Measurements from ENCODE around the gene CYP2E1. TPM values are rescaled to one million over a fixed set of nuclear protein-coding genes. Genes with fewer than 3 reads are reported as not detected.
"Not testable (repeated sequence)": the region's sequence is repeated elsewhere in the genome, so short reads cannot be mapped to it uniquely, and the experiment has no call there.

The CYP2E1 gene
- total RNA-seq, 4 donors from 2014 or later, result 15.2 to 68.5 (median 20.3) TPM

DNA sequence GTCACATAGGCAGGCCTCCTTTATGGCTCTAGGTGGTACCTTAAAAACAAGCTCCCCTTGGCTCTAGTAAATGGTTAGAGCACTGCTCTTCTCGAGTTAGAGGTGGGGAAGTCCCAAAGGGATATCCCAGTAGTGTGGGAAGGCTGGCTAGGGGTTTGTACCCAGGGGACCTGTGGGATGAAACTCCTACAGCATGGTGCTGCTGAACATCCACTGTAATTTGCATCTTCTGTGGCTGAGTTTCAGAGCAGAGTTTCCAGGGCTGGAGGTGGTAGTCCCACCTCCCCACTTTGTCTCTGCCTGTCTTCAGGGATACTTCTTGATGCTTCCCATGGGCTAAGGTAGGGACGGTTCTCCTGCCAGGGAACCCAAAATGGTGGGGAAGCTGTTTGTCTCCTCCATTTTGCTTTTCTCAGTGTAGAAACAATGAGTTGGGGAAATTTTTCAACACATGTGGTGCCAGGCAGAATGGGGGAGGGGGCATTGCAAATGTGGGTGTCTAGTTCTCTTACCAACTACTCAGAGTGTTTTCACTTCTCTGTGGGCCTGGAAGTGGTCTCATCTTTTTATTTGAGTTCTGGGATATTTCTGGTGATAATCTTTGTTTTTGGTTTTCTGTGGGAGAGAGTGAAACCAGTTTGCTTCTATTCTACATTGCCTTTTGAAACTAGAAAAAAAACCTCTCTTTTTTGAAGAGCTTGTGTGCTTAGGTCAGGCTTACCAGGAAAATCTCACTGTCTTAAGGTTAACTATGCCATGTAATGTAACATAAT, 37.2 kb upstream of the CYP2E1 start:
- TF ChIP-seq POLR2A (IDR thresholded peaks at IDR 0.05) (no peak), CTCF (IDR thresholded peaks at IDR 0.05) (no peak)
- 49 to 64% methylated on average over 2 of the region's 2 CpGs for WGBS, 2 donors

GRCh38 chr10:133493562-133493961, 33.6 kb upstream of the CYP2E1 start:
- 65 to 80% methylated on average over 4 of the region's 4 CpGs for WGBS, 2 donors
- intact Hi-C loops (cut with DNase I; ENCODE audit: low total_unique reads); H3K4me3 ChIP-seq (ENCODE audit: low read depth, poor library complexity, severe bottlenecking); DNase-seq (ENCODE audit: low spot score in 2 of 2): not testable (repeated sequence)

More for the DNA sequence above, 37.2 kb upstream of the CYP2E1 start:
- DNase-seq (ENCODE audit: low spot score in 2 of 2), result no peak
- intact Hi-C loops (cut with DNase I; ENCODE audit: low total_unique reads), result no loop called here
- H3K4me3 ChIP-seq (ENCODE audit: low read depth, poor library complexity, severe bottlenecking), result no peak overlapping the region

GRCh38 chr10:133497363-133497762, 29.8 kb upstream of the CYP2E1 start:
- H3K4me3 ChIP-seq (ENCODE audit: low read depth, poor library complexity, severe bottlenecking); intact Hi-C loops (cut with DNase I; ENCODE audit: low total_unique reads); DNase-seq (ENCODE audit: low spot score in 2 of 2): not testable (repeated sequence)
- 49 to 57% methylated on average over 6 of the region's 6 CpGs for WGBS, 2 donors

- H3K4me3 ChIP-seq (ENCODE audit: low read depth, poor library complexity, severe bottlenecking); DNase-seq (ENCODE audit: low spot score in 2 of 2); intact Hi-C loops (cut with DNase I; ENCODE audit: low total_unique reads): not testable (repeated sequence)
- WGBS, 2 donors, result 40 to 63% methylated on average over 1 of the region's 1 CpG
These were observed 28.0 kb upstream of the CYP2E1 start for GRCh38 chr10:133499176-133499575.

- DNase-seq (ENCODE audit: low spot score in 2 of 2); H3K4me3 ChIP-seq (ENCODE audit: low read depth, poor library complexity, severe bottlenecking); intact Hi-C loops (cut with DNase I; ENCODE audit: low total_unique reads): not testable (repeated sequence)
- WGBS, 2 donors, result 64 to 67% methylated on average over 4 of the region's 4 CpGs
These were observed 26.3 kb upstream of the CYP2E1 start for GRCh38 chr10:133500897-133501296.

DNA sequence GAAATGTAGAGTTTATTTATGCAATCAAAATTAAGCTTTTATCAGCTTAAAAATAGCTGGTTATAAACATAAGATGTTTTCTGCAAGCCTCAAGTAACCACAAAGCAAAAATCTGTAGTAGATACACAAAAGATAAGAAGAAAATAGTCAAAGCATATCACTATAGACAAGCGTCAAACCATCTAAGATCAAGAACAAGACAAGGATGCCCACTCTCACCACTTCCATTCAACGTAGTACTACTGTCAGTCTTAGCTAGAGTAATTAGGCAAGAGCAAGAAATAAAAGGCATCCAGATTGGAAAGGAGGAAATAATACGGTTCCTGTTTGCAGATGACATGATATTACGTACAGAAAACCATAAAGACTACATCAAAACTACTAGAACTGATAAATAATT, 17.5 kb upstream of the CYP2E1 start:
- TF ChIP-seq POLR2A (IDR thresholded peaks at IDR 0.05) (no peak), CTCF (IDR thresholded peaks at IDR 0.05) (no peak)
- DNase-seq (ENCODE audit: low spot score in 2 of 2), result no peak
- intact Hi-C loops (cut with DNase I; ENCODE audit: low total_unique reads), result no loop called here
- WGBS, 2 donors, result 74 to 85% methylated on average over 4 of the region's 4 CpGs
- H3K4me3 ChIP-seq (ENCODE audit: low read depth, poor library complexity, severe bottlenecking), result no peak overlapping the region

DNA sequence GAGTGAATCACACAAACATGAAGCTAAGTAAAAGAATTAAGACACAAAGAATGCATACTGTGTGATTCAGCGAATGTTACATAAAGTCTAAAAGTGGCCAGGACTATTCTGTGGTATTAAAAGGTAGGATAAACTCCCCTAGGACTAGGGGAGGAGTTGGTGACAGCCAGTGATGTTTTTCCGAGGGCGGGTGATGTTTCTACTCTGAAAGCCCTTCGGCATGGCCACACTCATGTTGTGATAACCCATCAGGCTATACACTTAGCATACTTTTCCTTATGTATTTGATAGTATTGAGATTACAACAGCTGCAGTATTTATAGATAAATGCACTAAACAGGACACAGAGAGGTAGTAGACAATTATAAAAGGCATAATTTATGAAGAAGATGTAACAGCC, 15.8 kb upstream of the CYP2E1 start:
- no peak overlapping the region for H3K4me3 ChIP-seq (ENCODE audit: low read depth, poor library complexity, severe bottlenecking)
- WGBS, 2 donors, result 76 to 86% methylated on average over 4 of the region's 4 CpGs
- no peak for DNase-seq (ENCODE audit: low spot score in 2 of 2)
- no peak for TF ChIP-seq POLR2A (IDR thresholded peaks at IDR 0.05)
- no peak for TF ChIP-seq CTCF (IDR thresholded peaks at IDR 0.05)
- intact Hi-C loops (cut with DNase I; ENCODE audit: low total_unique reads), result no loop called here

DNA sequence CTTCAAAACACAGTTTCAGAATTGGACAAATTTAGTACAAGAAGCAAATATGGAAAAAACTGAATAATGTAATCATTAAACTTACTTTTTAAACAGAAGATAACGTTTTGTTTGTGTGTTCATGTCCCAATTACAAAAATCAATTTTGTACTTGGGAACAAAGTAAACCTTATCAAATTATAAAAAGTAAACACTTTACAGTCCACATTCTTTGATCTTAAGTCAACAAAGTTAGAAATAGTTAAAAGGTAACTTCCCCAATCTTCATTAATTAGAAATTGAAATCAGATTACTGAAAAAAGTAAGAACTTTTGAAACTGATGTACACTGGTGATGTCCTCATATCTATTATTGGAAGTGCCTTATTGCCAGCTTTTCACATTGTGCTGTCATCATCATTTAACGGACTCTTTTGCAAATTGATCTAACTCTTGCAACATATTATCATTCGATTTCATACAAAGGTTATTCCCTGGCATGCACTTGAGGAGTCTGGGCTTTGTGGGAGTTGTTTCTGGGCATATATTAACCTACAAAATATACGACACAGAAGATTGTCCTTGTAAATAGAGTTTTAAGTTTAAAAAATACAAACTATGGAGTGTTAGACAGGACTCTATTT, 15.1 kb upstream of the CYP2E1 start:
- DNase-seq (ENCODE audit: low spot score in 2 of 2), result no peak
- WGBS, 2 donors, result 55 to 58% methylated on average over 4 of the region's 4 CpGs
- no peak overlapping the region for H3K4me3 ChIP-seq (ENCODE audit: low read depth, poor library complexity, severe bottlenecking)
- intact Hi-C loops (cut with DNase I; ENCODE audit: low total_unique reads), result no loop called here
- TF ChIP-seq POLR2A (IDR thresholded peaks at IDR 0.05), result no peak
- no peak for TF ChIP-seq CTCF (IDR thresholded peaks at IDR 0.05)
